SK-N-MC (cell line): ENCODE results near the gene PTPRK.

Source experiments
- DNase-seq: peaks from one replicate; pipeline ENCODE4 v3.0.0-alpha.2; 2011; ENCODE audit warnings: low read depth, low spot score
- H3K27ac ChIP-seq: fragments of 200-600 bp; sonication (generic); 2 replicates; pipeline ENCODE4 v1.5.1; 2016; ENCODE audit warnings: mixed run types
- H3K36me3 ChIP-seq: fragments of 200-600 bp; sonication (generic); 2 replicates; pipeline ENCODE4 v1.6.1; 2017; ENCODE audit warnings: antibody characterized with exemption, low read length, mixed read lengths; ENCODE audit not compliant: insufficient read depth
- H3K4me3 ChIP-seq: fragments of 200-600 bp; sonication (generic); 2 replicates; pipeline ENCODE4 v1.5.1; 2016
- H3K9ac ChIP-seq: fragments of 200-600 bp; sonication (generic); 2 replicates; pipeline ENCODE4 v1.8.0; 2017; ENCODE audit warnings: mixed run types, mixed read lengths; ENCODE audit not compliant: insufficient read length
- H3K9me3 ChIP-seq: fragments of 200-600 bp; sonication (generic); 2 replicates; pipeline ENCODE4 v1.6.1; 2017; ENCODE audit warnings: low read depth, mild to moderate bottlenecking, antibody characterized with exemption, low read length, moderate library complexity, mixed read lengths
- EZH2 ChIP-seq: fragments of 200-600 bp; sonication (generic); IDR thresholded peaks from one replicate; pipeline ENCODE4 v1.6.1; 2017; ENCODE audit warnings: antibody characterized with exemption
- FOXP2 ChIP-seq: optimal IDR thresholded peaks from 2 replicates; pipeline ENCODE3; 2011; ENCODE audit warnings: mild to moderate bottlenecking, moderate library complexity; ENCODE audit not compliant: insufficient read depth; ENCODE audit errors: extremely low read length, control extremely low read depth
- POLR2AphosphoS5 ChIP-seq: IDR thresholded peaks from 2 replicates; pipeline ENCODE4 v1.6.1; 2012; ENCODE audit warnings: mild to moderate bottlenecking, low read depth, low read length, borderline replicate concordance

The PTPRK gene

GRCh38 chr6:128336436-128337095 lies 183.8 kb downstream of the PTPRK start:
- TF ChIP-seq FOXP2: no peak
- TF ChIP-seq EZH2: no peak
- no peak for TF ChIP-seq POLR2AphosphoS5
- peak overlapping the region; percentile 25; the same call in 1 of the 2 replicates for H3K27ac ChIP-seq
- H3K4me3 ChIP-seq: no peak overlapping the region
- no peaks in the 10 kb centered on the region for H3K36me3 ChIP-seq
- no peak overlapping the region for H3K9ac ChIP-seq
- no peak for DNase-seq
- no peaks in the 10 kb centered on the region for H3K9me3 ChIP-seq

GRCh38 chr6:128335963-128336362 lies 184.4 kb downstream of the PTPRK start:
- no peak for TF ChIP-seq EZH2
- TF ChIP-seq POLR2AphosphoS5: no peak
- no peak for TF ChIP-seq FOXP2
- Histone ChIP-seq H3K9ac (no peak overlapping the region), H3K9me3 (no peaks in the 10 kb centered on the region), H3K36me3 (no peaks in the 10 kb centered on the region), H3K4me3 (no peak overlapping the region), H3K27ac (peak overlapping the region; percentile 25; the same call in 1 of the 2 replicates)
- DNase-seq: no peak

- Histone ChIP-seq H3K36me3 (no peaks in the 10 kb centered on the region), H3K27ac (no peak overlapping the region), H3K9me3 (no peaks in the 10 kb centered on the region), H3K9ac (no peak overlapping the region), H3K4me3 (no peak overlapping the region)
- no peak for DNase-seq
- TF ChIP-seq EZH2: no peak
- TF ChIP-seq POLR2AphosphoS5: no peak
- no peak for TF ChIP-seq FOXP2
Measured at GRCh38 chr6:128333581-128334223, 186.7 kb downstream of the PTPRK start.

GRCh38 chr6:128327890-128328289 lies 192.5 kb downstream of the PTPRK start:
- Histone ChIP-seq H3K4me3 (no peak overlapping the region), H3K27ac (no peak overlapping the region), H3K9me3 (no peaks in the 10 kb centered on the region), H3K9ac (no peak overlapping the region), H3K36me3 (no peaks in the 10 kb centered on the region)
- no peak for DNase-seq
- TF ChIP-seq POLR2AphosphoS5: no peak
- no peak for TF ChIP-seq EZH2
- TF ChIP-seq FOXP2: no peak

- H3K9ac ChIP-seq: no peak overlapping the region
- TF ChIP-seq EZH2 (no peak), FOXP2 (no peak)
- no peaks in the 10 kb centered on the region for H3K9me3 ChIP-seq
- DNase-seq: no peak
- peaks cover 7% of the 10 kb centered on the region for H3K36me3 ChIP-seq
- H3K4me3 ChIP-seq: no peak overlapping the region
- H3K27ac ChIP-seq: no peak overlapping the region
Measured at GRCh38 chr6:128323011-128323410, 197.4 kb downstream of the PTPRK start.

GRCh38 chr6:128319946-128320345 lies 200.5 kb downstream of the PTPRK start:
- H3K36me3 ChIP-seq: peaks cover 7% of the 10 kb centered on the region
- no peak for DNase-seq
- H3K9me3 ChIP-seq: no peaks in the 10 kb centered on the region
- no peak for TF ChIP-seq FOXP2
- no peak for TF ChIP-seq POLR2AphosphoS5
- TF ChIP-seq EZH2: no peak
- H3K4me3 ChIP-seq: no peak overlapping the region
- no peak overlapping the region for H3K9ac ChIP-seq
- H3K27ac ChIP-seq: no peak overlapping the region

GRCh38 chr6:128319157-128319556 lies 201.2 kb downstream of the PTPRK start:
- Histone ChIP-seq H3K27ac (no peak overlapping the region), H3K4me3 (no peak overlapping the region), H3K36me3 (peaks cover 7% of the 10 kb centered on the region), H3K9me3 (no peaks in the 10 kb centered on the region), H3K9ac (no peak overlapping the region)
- DNase-seq: no peak
- no peak for TF ChIP-seq EZH2
- no peak for TF ChIP-seq FOXP2
- no peak for TF ChIP-seq POLR2AphosphoS5

GRCh38 chr6:128316258-128316929 lies 204.0 kb downstream of the PTPRK start:
- H3K27ac ChIP-seq: no peak overlapping the region
- no peak overlapping the region for H3K4me3 ChIP-seq
- H3K36me3 ChIP-seq: no peaks in the 10 kb centered on the region
- H3K9me3 ChIP-seq: no peaks in the 10 kb centered on the region
- no peak for DNase-seq
- no peak overlapping the region for H3K9ac ChIP-seq
- no peak for TF ChIP-seq FOXP2
- no peak for TF ChIP-seq POLR2AphosphoS5
- no peak for TF ChIP-seq EZH2

- TF ChIP-seq EZH2 (no peak), POLR2AphosphoS5 (no peak), FOXP2 (no peak)
- DNase-seq: no peak
- Histone ChIP-seq H3K4me3 (no peak overlapping the region), H3K36me3 (no peaks in the 10 kb centered on the region), H3K9me3 (no peaks in the 10 kb centered on the region), H3K27ac (no peak overlapping the region), H3K9ac (no peak overlapping the region)
Measured at GRCh38 chr6:128314190-128314589, 206.2 kb downstream of the PTPRK start.
